ENCODE results near the gene PBX4.

PBX4 gene

GRCh38 chr19:19632661-19633060 is 14.2 kb upstream of the PBX4 start:
- DNase-seq (ENCODE audit: extremely low read depth, low read depth): no peak
- TF ChIP-seq CTCF (IDR thresholded peaks at IDR 0.05; ENCODE audit: low read depth, low read length): no peak

- TF ChIP-seq CTCF (IDR thresholded peaks at IDR 0.05; ENCODE audit: low read depth, low read length): no peak
- DNase-seq (ENCODE audit: extremely low read depth, low read depth): no peak
Observed at GRCh38 chr19:19631346-19631745, 12.9 kb upstream of the PBX4 start.

GRCh38 chr19:19630426-19630825 is 11.9 kb upstream of the PBX4 start:
- no peak for DNase-seq (ENCODE audit: extremely low read depth, low read depth)
- TF ChIP-seq CTCF (IDR thresholded peaks at IDR 0.05; ENCODE audit: low read depth, low read length): no peak

- no peak for TF ChIP-seq CTCF (IDR thresholded peaks at IDR 0.05; ENCODE audit: low read depth, low read length)
- no peak for DNase-seq (ENCODE audit: extremely low read depth, low read depth)
Observed at GRCh38 chr19:19630062-19630414, 11.6 kb upstream of the PBX4 start.

- no peak for TF ChIP-seq CTCF (IDR thresholded peaks at IDR 0.05; ENCODE audit: low read depth, low read length)
- no peak for DNase-seq (ENCODE audit: extremely low read depth, low read depth)
Observed at GRCh38 chr19:19628501-19629134, 10.1 kb upstream of the PBX4 start.

GRCh38 chr19:19627621-19628500 is 9.4 kb upstream of the PBX4 start, which contains the start of gene LPAR2:
TSS of gene LPAR2 (minus strand) at chr19:19628220. CDS start at chr19:19627275, 945 bp downstream.
- DNase-seq (ENCODE audit: extremely low read depth, low read depth): no peak
- TF ChIP-seq CTCF (IDR thresholded peaks at IDR 0.05; ENCODE audit: low read depth, low read length): no peak

Measured in AG09319 (cell line).